ENCODE data around the gene PRSS8.

GRCh38 chr16:31086629-31086906 is 49.0 kb downstream of the PRSS8 start:
- no peak for TF ChIP-seq HDGF (IDR thresholded peaks at IDR 0.05; ENCODE audit: borderline replicate concordance)
- TF ChIP-seq SP1 (IDR thresholded peaks at IDR 0.05): no peak
- no peak for TF ChIP-seq SUZ12 (IDR thresholded peaks at IDR 0.05)
- TF ChIP-seq FOXA1 (IDR thresholded peaks at IDR 0.05): no peak
- TF ChIP-seq BHLHE40 (IDR thresholded peaks at IDR 0.05; ENCODE audit: borderline replicate concordance): no peak
- TF ChIP-seq FOXM1 (IDR thresholded peaks at IDR 0.05; ENCODE audit: borderline replicate concordance): no peak
- TF ChIP-seq ZNF384 (IDR thresholded peaks at IDR 0.05): no peak
- no peak for TF ChIP-seq FOXK2 (IDR thresholded peaks at IDR 0.05)
- TF ChIP-seq NFRKB (IDR thresholded peaks at IDR 0.05): no peak
- TF ChIP-seq TARDBP (IDR thresholded peaks at IDR 0.05): no peak
- no peak for TF ChIP-seq ELF4 (IDR thresholded peaks at IDR 0.05)
- no peak for TF ChIP-seq LEF1 (IDR thresholded peaks at IDR 0.05; ENCODE audit: borderline replicate concordance)
- no peak for TF ChIP-seq CTBP1 (IDR thresholded peaks at IDR 0.05; ENCODE audit: borderline replicate concordance)
